Fibroblast of lung (primary cell): Measurements from ENCODE around the gene LIMA1. TPM values are rescaled to one million over a fixed set of nuclear protein-coding genes. Genes with fewer than 3 reads are reported as not detected.

Source experiments
- DNase-seq, 2 donors: peaks; one replicate each; pipeline versions ENCODE4 v3.0.0 to v3.0.0-alpha.2; 2010; ENCODE audit warnings: low read depth in 2 of 2
- H2AFZ ChIP-seq: 2 replicates; pipeline ENCODE4 v1.5.1; 2012; ENCODE audit warnings: low read length, control low read depth, inconsistent platforms
- H3K27ac ChIP-seq: 2 replicates; pipeline ENCODE4 v1.5.1; 2011; ENCODE audit warnings: low read length, control low read depth; ENCODE audit not compliant: insufficient read depth
- H3K27me3 ChIP-seq: 2 replicates; pipeline ENCODE4 v1.5.1; 2011; ENCODE audit warnings: mild to moderate bottlenecking, low read length; ENCODE audit not compliant: control insufficient read depth, insufficient read depth
- H3K36me3 ChIP-seq: 2 replicates; pipeline ENCODE4 v1.5.1; 2011; ENCODE audit warnings: low read length; ENCODE audit not compliant: control insufficient read depth, insufficient read depth
- H3K4me1 ChIP-seq: 2 replicates; pipeline ENCODE4 v1.5.1; 2011; ENCODE audit warnings: low read length; ENCODE audit not compliant: control insufficient read depth, insufficient read depth; ENCODE audit errors: extremely low read depth
- H3K4me2 ChIP-seq: 2 replicates; pipeline ENCODE4 v1.5.1; 2011; ENCODE audit warnings: low read length, control low read depth; ENCODE audit not compliant: insufficient read depth; ENCODE audit errors: extremely low read depth
- H3K4me3 ChIP-seq, 4 experiments: fragments of 200-600 bp in 1 of 4; sonication (generic) in 1 of 4; replicated peaks in 1 of 4; 2 replicates each; pipeline ENCODE4 v1.5.1; 2011 to 2016; ENCODE audit warnings: low read length in 4 of 4, low read depth in 3 of 4, mild to moderate bottlenecking in 3 of 4, control low read depth in 2 of 4, inconsistent platforms in 1 of 4, mixed read lengths in 1 of 4; ENCODE audit not compliant: insufficient read depth in 1 of 4; ENCODE audit errors: control extremely low read depth in 1 of 4
- H3K79me2 ChIP-seq: 2 replicates; pipeline ENCODE4 v1.5.1; 2012; ENCODE audit warnings: mild to moderate bottlenecking, low read length, inconsistent platforms; ENCODE audit not compliant: control insufficient read depth, insufficient read depth
- H3K9ac ChIP-seq: 2 replicates; pipeline ENCODE4 v1.5.1; 2011; ENCODE audit warnings: mild to moderate bottlenecking, low read length, control low read depth; ENCODE audit not compliant: insufficient read depth
- H3K9me3 ChIP-seq: 2 replicates; pipeline ENCODE4 v1.5.1; 2012; ENCODE audit warnings: low read depth, low read length; ENCODE audit not compliant: control insufficient read depth, insufficient read depth
- H4K20me1 ChIP-seq: 2 replicates; pipeline ENCODE4 v1.5.1; 2011; ENCODE audit warnings: low read length; ENCODE audit not compliant: control insufficient read depth, insufficient read depth; ENCODE audit errors: extremely low read depth
- CTCF ChIP-seq, 2 donors: IDR thresholded peaks in 1 of 2; conservative IDR thresholded peaks in 1 of 2; 1 replicate in 1 of 2; 2 replicates in 1 of 2; pipeline ENCODE4 v1.5.1; 2011 to 2012; ENCODE audit warnings: low read length in 2 of 2, control low read depth in 1 of 2, inconsistent platforms in 1 of 2, low read depth in 1 of 2, mild to moderate bottlenecking in 1 of 2
- EZH2 ChIP-seq: IDR thresholded peaks from 2 replicates; pipeline ENCODE4 v1.5.1; 2012; ENCODE audit warnings: low read length, control low read depth, mild to moderate bottlenecking; ENCODE audit errors: missing control alignments
- polyA plus RNA-seq, 2 donors: library from polyadenylated mRNA; depleted of rRNA in 1 of 2; stranded (reverse) in 1 of 2; unstranded in 1 of 2; fragments of >200 nt; gene quantifications; 2 replicates each; pipeline ENCODE4 v1.2.1, GENCODE V29; 2011 to 2012; ENCODE audit warnings: missing spikeins in 1 of 2
- total RNA-seq: library from RNA; depleted of rRNA; stranded (reverse); fragments of >200 nt; gene quantifications from 2 replicates; pipeline ENCODE4 v1.2.1, GENCODE V29; 2014

The LIMA1 gene
- total and polyA plus RNA-seq, 2 donors (not counting 1 experiment from before 2014, with no cell fraction given): 171 to 308 TPM

GRCh38 chr12:50240096-50240791 is 43.1 kb downstream of the LIMA1 start:
- Histone ChIP-seq H4K20me1 (no peaks in the 10 kb centered on the region), H3K27ac (peak overlapping the region; percentile 96), H3K27me3 (no peaks in the 10 kb centered on the region), H2AFZ (peak overlapping the region; percentile 8), H3K9ac (no peak overlapping the region), H3K4me2 (peak overlapping the region; percentile 61), H3K79me2 (no peaks in the 10 kb centered on the region), H3K9me3 (no peaks in the 10 kb centered on the region), H3K36me3 (peaks cover 2% of the 10 kb centered on the region), H3K4me3 (no peak overlapping the region), H3K4me1 (peaks cover 29% of the 10 kb centered on the region)
- TF ChIP-seq EZH2 (no peak), CTCF (conservative IDR thresholded peaks at IDR 0.05 in 1 of 2, IDR thresholded peaks at IDR 0.05 in 1 of 2; ENCODE audit: low read depth in 1 of 2, low read length in 2 of 2) (no peak)
- no peak for DNase-seq

- no peak for TF ChIP-seq EZH2
- TF ChIP-seq CTCF (conservative IDR thresholded peaks at IDR 0.05 in 1 of 2, IDR thresholded peaks at IDR 0.05 in 1 of 2; ENCODE audit: low read depth in 1 of 2, low read length in 2 of 2): no peak
- no peaks in the 10 kb centered on the region for H3K9me3 ChIP-seq
- no peak overlapping the region for H3K9ac ChIP-seq
These were observed 43.9 kb downstream of the LIMA1 start for GRCh38 chr12:50239355-50239891.

GRCh38 chr12:50234347-50234746 is 49.0 kb downstream of the LIMA1 start:
- H3K36me3 ChIP-seq: peaks cover 2% of the 10 kb centered on the region
- no peak overlapping the region for H3K4me2 ChIP-seq
- H3K4me1 ChIP-seq: no peaks in the 10 kb centered on the region
- no peak overlapping the region for H2AFZ ChIP-seq
- H4K20me1 ChIP-seq: no peaks in the 10 kb centered on the region
- H3K27ac ChIP-seq: no peak overlapping the region
- no peak for TF ChIP-seq EZH2
- TF ChIP-seq CTCF (conservative IDR thresholded peaks at IDR 0.05 in 1 of 2, IDR thresholded peaks at IDR 0.05 in 1 of 2; ENCODE audit: low read depth in 1 of 2, low read length in 2 of 2): no peak
- H3K9me3 ChIP-seq: no peaks in the 10 kb centered on the region
- DNase-seq: no peak
- no peak overlapping the region for H3K9ac ChIP-seq
- no peak overlapping the region for H3K4me3 ChIP-seq
- H3K79me2 ChIP-seq: no peaks in the 10 kb centered on the region
- no peaks in the 10 kb centered on the region for H3K27me3 ChIP-seq

More at GRCh38 chr12:50239355-50239891, 43.9 kb downstream of the LIMA1 start:
- Histone ChIP-seq H4K20me1 (no peaks in the 10 kb centered on the region), H3K27ac (no peak overlapping the region), H3K27me3 (no peaks in the 10 kb centered on the region), H2AFZ (no peak overlapping the region), H3K4me2 (no peak overlapping the region), H3K36me3 (peaks cover 2% of the 10 kb centered on the region), H3K4me1 (peaks cover 25% of the 10 kb centered on the region), H3K79me2 (no peaks in the 10 kb centered on the region), H3K4me3 (no peak overlapping the region)
- DNase-seq: no peak
